ENCODE data around the gene CAST.

The CAST gene

GRCh38 chr5:96669909-96670308 lies 7.7 kb downstream of the CAST start:
- Histone ChIP-seq H3K27ac (ENCODE audit: low read length) (no peak overlapping the region), H3K27me3 (ENCODE audit: control insufficient read depth in 1 of 2, insufficient read depth in 2 of 2, low read length in 2 of 2) (no peaks in the 10 kb centered on the region), H3K9me3 (ENCODE audit: control insufficient read depth in 2 of 2, low read length in 2 of 2) (no peaks in the 10 kb centered on the region), H3K4me3 (ENCODE audit: low read length in 2 of 2) (no peak overlapping the region), H3K9ac (ENCODE audit: low read length in 2 of 2) (no peak overlapping the region), H3K4me1 (ENCODE audit: control insufficient read depth, insufficient read depth, low read length) (no peaks in the 10 kb centered on the region), H3K36me3 (ENCODE audit: control insufficient read depth in 2 of 2, insufficient read depth in 2 of 2, low read length in 2 of 2) (peaks cover 0 to 2% of the 10 kb centered on the region in 2 donors)

- Histone ChIP-seq H3K36me3 (ENCODE audit: control insufficient read depth in 2 of 2, insufficient read depth in 2 of 2, low read length in 2 of 2) (peaks cover 0 to 2% of the 10 kb centered on the region in 2 donors), H3K27me3 (ENCODE audit: control insufficient read depth in 1 of 2, insufficient read depth in 2 of 2, low read length in 2 of 2) (no peaks in the 10 kb centered on the region), H3K9me3 (ENCODE audit: control insufficient read depth in 2 of 2, low read length in 2 of 2) (no peaks in the 10 kb centered on the region), H3K4me3 (ENCODE audit: low read length in 2 of 2) (no peak overlapping the region), H3K9ac (ENCODE audit: low read length in 2 of 2) (no peak overlapping the region), H3K4me1 (ENCODE audit: control insufficient read depth, insufficient read depth, low read length) (no peaks in the 10 kb centered on the region), H3K27ac (ENCODE audit: low read length) (no peak overlapping the region)
These were observed 9.3 kb downstream of the CAST start for GRCh38 chr5:96671441-96671840.

GRCh38 chr5:96673127-96673526 lies 11.0 kb downstream of the CAST start:
- no peaks in the 10 kb centered on the region for H3K9me3 ChIP-seq (ENCODE audit: control insufficient read depth in 2 of 2, low read length in 2 of 2)
- peaks cover 0 to 2% of the 10 kb centered on the region in 2 donors for H3K36me3 ChIP-seq (ENCODE audit: control insufficient read depth in 2 of 2, insufficient read depth in 2 of 2, low read length in 2 of 2)
- no peaks in the 10 kb centered on the region for H3K4me1 ChIP-seq (ENCODE audit: control insufficient read depth, insufficient read depth, low read length)
- H3K27me3 ChIP-seq (ENCODE audit: control insufficient read depth in 1 of 2, insufficient read depth in 2 of 2, low read length in 2 of 2): no peaks in the 10 kb centered on the region
- no peak overlapping the region for H3K27ac ChIP-seq (ENCODE audit: low read length)
- no peak overlapping the region for H3K9ac ChIP-seq (ENCODE audit: low read length in 2 of 2)
- no peak overlapping the region for H3K4me3 ChIP-seq (ENCODE audit: low read length in 2 of 2)

GRCh38 chr5:96675882-96676281 lies 13.7 kb downstream of the CAST start:
- no peaks in the 10 kb centered on the region for H3K27me3 ChIP-seq (ENCODE audit: control insufficient read depth in 1 of 2, insufficient read depth in 2 of 2, low read length in 2 of 2)
- H3K9me3 ChIP-seq (ENCODE audit: control insufficient read depth in 2 of 2, low read length in 2 of 2): no peaks in the 10 kb centered on the region
- H3K27ac ChIP-seq (ENCODE audit: low read length): no peak overlapping the region
- no peaks in the 10 kb centered on the region for H3K4me1 ChIP-seq (ENCODE audit: control insufficient read depth, insufficient read depth, low read length)
- H3K4me3 ChIP-seq (ENCODE audit: low read length in 2 of 2): no peak overlapping the region
- H3K9ac ChIP-seq (ENCODE audit: low read length in 2 of 2): no peak overlapping the region
- peaks cover 0 to 2% of the 10 kb centered on the region in 2 donors for H3K36me3 ChIP-seq (ENCODE audit: control insufficient read depth in 2 of 2, insufficient read depth in 2 of 2, low read length in 2 of 2)

GRCh38 chr5:96677496-96677895 lies 15.3 kb downstream of the CAST start:
- H3K4me1 ChIP-seq (ENCODE audit: control insufficient read depth, insufficient read depth, low read length): no peaks in the 10 kb centered on the region
- no peaks in the 10 kb centered on the region for H3K36me3 ChIP-seq (ENCODE audit: control insufficient read depth in 2 of 2, insufficient read depth in 2 of 2, low read length in 2 of 2)

GRCh38 chr5:96679293-96679692 lies 17.1 kb downstream of the CAST start:
- H3K27ac ChIP-seq (ENCODE audit: low read length): no peak overlapping the region
- H3K27me3 ChIP-seq (ENCODE audit: control insufficient read depth in 1 of 2, insufficient read depth in 2 of 2, low read length in 2 of 2): no peaks in the 10 kb centered on the region
- H3K9me3 ChIP-seq (ENCODE audit: control insufficient read depth in 2 of 2, low read length in 2 of 2): no peaks in the 10 kb centered on the region
- no peaks in the 10 kb centered on the region for H3K36me3 ChIP-seq (ENCODE audit: control insufficient read depth in 2 of 2, insufficient read depth in 2 of 2, low read length in 2 of 2)
- H3K4me3 ChIP-seq (ENCODE audit: low read length in 2 of 2): no peak overlapping the region
- H3K4me1 ChIP-seq (ENCODE audit: control insufficient read depth, insufficient read depth, low read length): no peaks in the 10 kb centered on the region
- H3K9ac ChIP-seq (ENCODE audit: low read length in 2 of 2): no peak overlapping the region

More at GRCh38 chr5:96677496-96677895, 15.3 kb downstream of the CAST start:
- H3K27ac ChIP-seq (ENCODE audit: low read length): no peak overlapping the region
- no peaks in the 10 kb centered on the region for H3K27me3 ChIP-seq (ENCODE audit: control insufficient read depth in 1 of 2, insufficient read depth in 2 of 2, low read length in 2 of 2)
- no peaks in the 10 kb centered on the region for H3K9me3 ChIP-seq (ENCODE audit: control insufficient read depth in 2 of 2, low read length in 2 of 2)
- no peak overlapping the region for H3K4me3 ChIP-seq (ENCODE audit: low read length in 2 of 2)
- no peak overlapping the region for H3K9ac ChIP-seq (ENCODE audit: low read length in 2 of 2)

GRCh38 chr5:96680759-96681470 lies 18.7 kb downstream of the CAST start:
- peaks cover 0 to 1% of the 10 kb centered on the region in 2 donors for H3K36me3 ChIP-seq (ENCODE audit: control insufficient read depth in 2 of 2, insufficient read depth in 2 of 2, low read length in 2 of 2)
- no peaks in the 10 kb centered on the region for H3K9me3 ChIP-seq (ENCODE audit: control insufficient read depth in 2 of 2, low read length in 2 of 2)
- no peaks in the 10 kb centered on the region for H3K4me1 ChIP-seq (ENCODE audit: control insufficient read depth, insufficient read depth, low read length)
- H3K9ac ChIP-seq (ENCODE audit: low read length in 2 of 2): no peak overlapping the region
- H3K27ac ChIP-seq (ENCODE audit: low read length): no peak overlapping the region
- H3K27me3 ChIP-seq (ENCODE audit: control insufficient read depth in 1 of 2, insufficient read depth in 2 of 2, low read length in 2 of 2): no peaks in the 10 kb centered on the region
- no peak overlapping the region for H3K4me3 ChIP-seq (ENCODE audit: low read length in 2 of 2)

GRCh38 chr5:96683392-96683791 lies 21.2 kb downstream of the CAST start:
- Histone ChIP-seq H3K4me3 (ENCODE audit: low read length in 2 of 2) (no peak overlapping the region), H3K4me1 (ENCODE audit: control insufficient read depth, insufficient read depth, low read length) (no peaks in the 10 kb centered on the region), H3K36me3 (ENCODE audit: control insufficient read depth in 2 of 2, insufficient read depth in 2 of 2, low read length in 2 of 2) (peaks cover 0 to 2% of the 10 kb centered on the region in 2 donors), H3K9ac (ENCODE audit: low read length in 2 of 2) (no peak overlapping the region), H3K9me3 (ENCODE audit: control insufficient read depth in 2 of 2, low read length in 2 of 2) (no peaks in the 10 kb centered on the region), H3K27ac (ENCODE audit: low read length) (no peak overlapping the region), H3K27me3 (ENCODE audit: control insufficient read depth in 1 of 2, insufficient read depth in 2 of 2, low read length in 2 of 2) (no peaks in the 10 kb centered on the region)

- Histone ChIP-seq H3K27ac (ENCODE audit: low read length) (no peak overlapping the region), H3K27me3 (ENCODE audit: control insufficient read depth in 1 of 2, insufficient read depth in 2 of 2, low read length in 2 of 2) (no peaks in the 10 kb centered on the region), H3K9ac (ENCODE audit: low read length in 2 of 2) (no peak overlapping the region), H3K36me3 (ENCODE audit: control insufficient read depth in 2 of 2, insufficient read depth in 2 of 2, low read length in 2 of 2) (peaks cover 0 to 2% of the 10 kb centered on the region in 2 donors), H3K4me3 (ENCODE audit: low read length in 2 of 2) (no peak overlapping the region), H3K4me1 (ENCODE audit: control insufficient read depth, insufficient read depth, low read length) (no peaks in the 10 kb centered on the region), H3K9me3 (ENCODE audit: control insufficient read depth in 2 of 2, low read length in 2 of 2) (no peaks in the 10 kb centered on the region)
These were observed 21.6 kb downstream of the CAST start for GRCh38 chr5:96683810-96684209.

- H3K36me3 ChIP-seq (ENCODE audit: control insufficient read depth in 2 of 2, insufficient read depth in 2 of 2, low read length in 2 of 2): peaks cover 0 to 2% of the 10 kb centered on the region in 2 donors
- no peak overlapping the region for H3K4me3 ChIP-seq (ENCODE audit: low read length in 2 of 2)
- H3K9me3 ChIP-seq (ENCODE audit: control insufficient read depth in 2 of 2, low read length in 2 of 2): no peaks in the 10 kb centered on the region
These were observed 24.9 kb downstream of the CAST start for GRCh38 chr5:96687080-96687479.

GRCh38 chr5:96687812-96688453 lies 25.8 kb downstream of the CAST start:
- Histone ChIP-seq H3K9me3 (ENCODE audit: control insufficient read depth in 2 of 2, low read length in 2 of 2) (no peaks in the 10 kb centered on the region), H3K9ac (ENCODE audit: low read length in 2 of 2) (peak overlapping the region in 1 of 2 donors; percentile 39), H3K4me1 (ENCODE audit: control insufficient read depth, insufficient read depth, low read length) (no peaks in the 10 kb centered on the region), H3K27me3 (ENCODE audit: control insufficient read depth in 1 of 2, insufficient read depth in 2 of 2, low read length in 2 of 2) (no peaks in the 10 kb centered on the region), H3K27ac (ENCODE audit: low read length) (no peak overlapping the region), H3K4me3 (ENCODE audit: low read length in 2 of 2) (no peak overlapping the region), H3K36me3 (ENCODE audit: control insufficient read depth in 2 of 2, insufficient read depth in 2 of 2, low read length in 2 of 2) (peaks cover 2 to 5% of the 10 kb centered on the region in 2 donors)

More at GRCh38 chr5:96687080-96687479, 24.9 kb downstream of the CAST start:
- Histone ChIP-seq H3K27ac (ENCODE audit: low read length) (no peak overlapping the region), H3K4me1 (ENCODE audit: control insufficient read depth, insufficient read depth, low read length) (no peaks in the 10 kb centered on the region), H3K9ac (ENCODE audit: low read length in 2 of 2) (no peak overlapping the region), H3K27me3 (ENCODE audit: control insufficient read depth in 1 of 2, insufficient read depth in 2 of 2, low read length in 2 of 2) (no peaks in the 10 kb centered on the region)

Measured in stomach smooth muscle (tissue), 2 donors.